HG03457 (cell line): Measurements from ENCODE around the gene GALNT14.

Experiments used
- ATAC-seq: cut with Tn5 transposase; IDR thresholded peaks from one replicate; pipeline ENCODE4 v1.9.1; 2021; ENCODE audit warnings: moderate number of reproducible peaks; ENCODE audit not compliant: unreplicated experiment

The GALNT14 gene

DNA sequence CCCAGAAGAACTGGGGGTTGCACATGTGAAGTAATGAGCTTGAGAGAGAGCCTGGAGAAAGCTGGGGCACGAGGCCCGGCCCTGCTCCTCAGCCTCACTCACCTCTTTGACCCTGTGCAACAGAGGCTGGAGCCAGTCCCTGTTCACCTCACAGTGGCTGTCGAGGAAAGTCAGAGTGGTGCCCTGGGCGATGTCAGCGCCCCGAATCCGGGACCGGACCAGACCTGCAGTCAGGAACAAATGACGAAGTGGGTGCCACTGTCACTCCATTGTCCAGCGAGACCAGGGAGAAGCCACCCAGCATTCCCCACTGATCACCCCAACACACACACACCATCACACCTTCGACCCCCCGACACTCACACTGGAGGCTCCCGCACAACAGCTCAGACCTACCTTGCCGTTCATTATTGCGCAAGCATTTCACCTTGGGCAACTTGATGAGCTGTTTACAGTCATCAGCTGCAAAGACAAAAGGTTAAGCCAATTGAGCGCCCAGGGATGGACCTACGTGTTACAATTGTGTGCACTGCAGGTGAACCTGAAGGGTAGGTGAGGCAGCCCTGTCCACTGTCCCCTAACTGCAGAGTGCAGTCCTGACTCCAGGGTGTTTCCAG, 182.6 kb downstream of the GALNT14 start:
- ATAC-seq = no peak

DNA sequence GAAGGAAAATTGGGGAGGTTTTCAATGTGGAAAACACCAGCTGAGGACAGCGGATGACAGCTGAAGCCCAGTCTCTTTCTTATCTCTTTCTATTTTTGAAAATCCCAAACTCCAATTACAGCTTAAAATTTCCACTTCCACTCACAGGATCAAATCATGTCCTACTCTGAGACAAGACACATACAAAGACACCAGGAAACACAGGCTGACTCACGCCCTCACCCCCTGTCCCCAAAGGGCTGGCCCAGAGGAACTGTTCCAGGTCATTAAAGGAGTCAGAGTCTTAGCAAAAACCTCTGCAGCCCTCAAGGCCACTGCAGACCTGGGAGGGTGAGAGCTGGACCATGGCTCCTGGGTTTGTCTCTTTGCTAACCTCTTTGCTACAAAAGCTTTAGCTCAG, 187.9 kb downstream of the GALNT14 start:
- ATAC-seq = no peak

DNA sequence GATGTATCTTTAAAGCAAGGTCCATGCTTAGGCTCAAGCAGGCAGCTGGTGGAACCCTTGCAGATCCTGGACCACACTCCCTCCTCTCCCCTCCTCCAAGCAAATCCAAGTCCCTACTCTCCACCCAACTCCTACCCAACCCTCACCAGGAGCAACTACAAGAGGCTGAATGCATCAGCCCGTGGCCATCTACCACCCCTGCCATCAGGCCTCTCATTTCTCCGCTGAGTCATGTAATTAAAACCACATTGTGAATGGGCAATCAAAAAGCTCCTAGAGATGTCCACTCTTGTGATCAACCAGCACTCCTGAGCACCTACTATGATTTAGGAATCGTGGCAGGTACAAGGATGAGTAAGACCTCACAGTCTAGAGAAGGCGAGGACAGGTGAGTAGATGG, 188.8 kb downstream of the GALNT14 start:
- ATAC-seq = no peak

DNA sequence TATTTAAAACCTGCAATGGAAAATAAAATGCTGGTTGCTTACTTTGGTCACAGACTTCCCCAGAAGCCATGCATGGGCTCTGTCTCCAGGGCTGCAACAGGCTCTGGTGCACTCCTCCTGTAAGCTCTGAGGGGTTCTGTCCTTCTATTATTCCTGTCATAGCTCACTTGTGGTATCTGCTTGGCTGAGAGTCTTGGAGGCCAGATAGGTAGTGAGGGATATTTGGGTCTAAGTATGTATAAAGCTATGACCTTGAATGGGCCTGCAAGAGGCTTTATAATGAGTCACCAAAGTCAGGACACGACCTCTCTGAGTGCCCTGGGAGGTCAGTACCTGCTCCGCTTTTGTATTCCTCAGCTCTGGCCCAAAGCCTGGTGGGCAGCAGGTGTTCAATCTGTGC, 189.4 kb downstream of the GALNT14 start:
- ATAC-seq = no peak

DNA sequence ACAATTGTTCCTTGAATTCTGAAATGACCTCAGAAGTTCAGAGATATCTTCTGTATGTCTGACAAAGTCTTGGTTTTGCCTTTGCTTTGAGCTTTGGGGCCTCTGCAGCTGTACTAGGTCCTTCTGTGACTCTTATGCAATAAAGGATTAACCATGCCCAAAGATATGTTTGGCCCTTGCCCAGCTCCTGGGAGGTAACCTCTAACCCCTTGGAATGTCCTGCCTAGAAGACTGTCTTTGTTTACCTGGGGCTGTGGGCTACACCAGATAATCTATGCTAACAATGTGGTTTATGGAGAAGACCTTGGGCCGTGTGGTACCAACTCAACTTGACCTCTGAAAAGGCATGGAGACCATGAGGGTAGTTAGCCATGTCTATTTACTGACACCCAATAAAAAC, 190.1 kb downstream of the GALNT14 start:
- ATAC-seq = no peak

DNA sequence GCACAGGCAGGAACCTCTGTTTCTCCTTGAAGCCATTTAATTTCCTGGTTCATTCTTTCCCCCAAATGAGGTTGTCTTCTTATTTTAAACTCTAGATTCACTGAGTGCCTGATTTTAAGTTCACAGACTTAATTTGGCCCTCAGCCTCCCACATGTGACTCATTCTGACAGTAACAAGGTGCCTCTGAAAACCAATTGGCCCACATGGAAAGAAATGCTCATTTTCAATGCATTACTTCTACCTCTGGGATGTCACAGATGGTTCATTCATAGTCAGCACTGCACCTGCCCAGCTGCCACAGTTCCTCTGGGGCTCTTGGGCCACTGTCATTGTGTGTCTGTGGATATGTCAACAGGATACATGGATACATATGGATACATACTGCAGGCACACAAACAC, 190.6 kb downstream of the GALNT14 start:
- ATAC-seq = no peak

DNA sequence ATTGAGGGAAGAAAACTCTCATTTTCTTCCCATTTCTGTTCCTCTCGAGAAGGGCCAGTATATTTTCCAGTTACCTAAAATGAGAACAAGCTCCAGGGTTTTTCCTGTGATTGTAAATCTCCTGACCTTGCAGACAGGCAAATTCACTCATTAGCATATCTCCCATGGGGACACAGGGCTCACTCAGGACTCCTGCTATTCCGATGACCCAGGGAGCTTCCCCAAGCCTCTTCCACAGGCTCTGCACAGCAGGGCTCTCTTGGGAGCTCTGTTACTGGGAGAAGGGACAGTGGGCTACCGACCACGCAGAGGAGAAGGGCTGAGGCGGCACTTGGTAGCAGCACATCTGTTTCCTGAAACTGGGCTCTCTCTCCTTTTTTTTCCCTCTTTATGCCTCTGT, 195.8 kb downstream of the GALNT14 start:
- no peak for ATAC-seq

DNA sequence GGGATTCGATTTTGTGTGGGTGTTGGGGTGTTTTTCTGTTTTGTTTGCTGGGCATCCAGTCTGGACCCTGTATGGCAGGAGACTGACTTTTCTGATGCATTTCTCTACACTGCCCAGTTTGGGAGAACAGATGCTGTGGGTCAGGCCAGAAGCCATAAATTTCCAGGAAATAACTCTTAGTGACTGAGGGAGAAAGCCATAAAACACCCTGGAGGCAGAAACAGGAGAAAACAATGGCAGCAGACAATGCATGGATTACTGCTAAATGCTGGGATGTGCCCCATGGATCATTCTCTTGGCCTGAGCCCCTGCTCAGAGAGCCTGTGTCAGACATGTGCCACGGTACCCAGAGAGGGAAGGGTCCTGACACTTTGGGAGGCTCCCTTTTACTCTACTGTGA, 197.4 kb downstream of the GALNT14 start:
- no peak for ATAC-seq

DNA sequence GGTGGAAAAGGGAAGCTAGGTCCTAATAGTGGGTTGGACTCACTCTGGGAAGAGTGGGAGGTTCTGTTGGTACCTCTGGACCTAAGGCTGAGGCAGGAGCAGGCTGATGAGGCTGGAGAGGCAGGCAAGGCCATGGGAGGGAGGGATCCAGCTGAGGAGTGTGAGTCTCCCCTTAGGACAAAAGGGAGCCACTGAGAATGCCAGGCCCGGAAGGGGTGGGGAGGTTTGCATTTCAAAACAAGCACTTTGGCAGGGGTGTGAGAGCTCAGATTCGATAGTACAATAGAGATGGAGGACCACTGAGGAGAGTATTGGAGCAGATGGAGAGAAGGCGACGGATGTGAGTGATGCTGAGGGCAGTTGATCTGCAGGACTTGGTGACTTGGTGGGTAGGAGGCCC, 198.9 kb downstream of the GALNT14 start:
- ATAC-seq = no peak

DNA sequence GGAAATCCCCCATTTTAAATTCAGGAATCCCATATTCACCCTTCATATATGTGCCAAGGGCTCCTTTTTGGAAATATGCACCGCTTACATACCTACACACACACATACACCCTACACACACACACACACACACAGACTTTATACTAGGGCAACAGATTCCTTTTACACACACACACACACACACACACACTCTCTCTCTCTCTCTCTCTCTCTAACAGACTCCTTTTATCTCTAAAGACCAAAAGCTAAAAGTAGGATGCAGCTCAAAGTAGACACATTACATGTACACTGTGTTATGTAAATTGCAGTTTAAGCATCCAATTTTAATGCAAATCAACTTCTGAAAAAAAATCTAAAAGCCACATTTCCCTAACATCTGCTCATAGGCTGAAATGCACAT, 200.0 kb downstream of the GALNT14 start:
- no peak for ATAC-seq

DNA sequence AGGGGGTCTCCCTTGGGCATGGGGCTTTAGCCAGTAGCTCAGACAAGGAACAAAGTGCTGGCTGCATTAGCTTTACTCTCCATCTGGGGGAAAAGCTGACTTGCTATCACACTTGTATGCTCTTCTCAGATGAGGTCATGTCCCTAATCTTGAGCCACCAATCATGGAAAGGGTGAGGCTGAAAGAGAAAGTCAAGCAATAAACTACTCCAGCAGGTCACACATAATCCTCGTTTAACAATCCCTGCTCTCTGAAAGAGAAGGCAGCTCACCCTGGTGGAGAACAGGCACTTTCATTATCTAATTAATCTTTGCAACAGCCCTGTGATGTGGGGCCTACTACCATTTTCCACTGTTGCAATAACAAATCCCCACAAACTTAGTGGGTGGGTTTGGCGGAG, 201.3 kb downstream of the GALNT14 start:
- no peak for ATAC-seq

DNA sequence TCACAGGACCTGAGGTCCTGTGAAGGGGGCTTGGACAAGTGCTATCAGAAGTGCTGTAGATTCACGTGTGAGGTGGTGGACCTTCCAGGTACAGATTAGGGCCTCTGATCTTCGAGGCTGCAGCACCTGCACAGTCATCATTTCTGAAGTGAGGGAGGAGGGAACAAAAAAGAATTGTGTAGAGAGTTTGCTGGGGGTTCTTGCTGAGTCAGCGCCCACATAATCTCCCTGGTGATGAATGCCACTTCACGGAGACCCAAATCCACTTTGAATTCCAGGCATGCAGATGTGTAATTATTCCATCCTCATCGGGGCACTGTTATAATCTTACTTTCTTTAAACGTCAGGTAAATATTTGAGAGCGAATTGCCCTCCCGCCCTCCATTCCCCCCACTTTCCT, 202.4 kb downstream of the GALNT14 start:
- no peak for ATAC-seq

DNA sequence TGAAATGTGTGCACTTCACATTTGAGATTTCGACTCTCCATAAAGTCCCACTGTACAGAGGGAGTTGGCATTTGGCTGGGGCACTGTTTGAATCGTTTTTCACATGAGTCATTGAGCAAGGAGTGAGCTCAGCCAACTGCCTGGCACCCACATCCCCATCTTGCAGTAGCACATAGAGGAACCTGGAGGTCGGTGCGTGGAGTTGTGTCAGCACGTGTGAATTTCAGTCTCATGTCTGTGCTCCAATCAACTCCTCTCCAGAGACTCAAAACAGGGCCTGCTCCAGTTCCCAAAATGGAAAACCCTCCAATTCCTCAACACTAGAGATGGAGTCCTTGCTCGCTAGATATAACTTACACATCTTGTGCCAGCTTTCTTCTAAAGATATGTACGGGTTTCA, 204.2 kb downstream of the GALNT14 start:
- no peak for ATAC-seq

DNA sequence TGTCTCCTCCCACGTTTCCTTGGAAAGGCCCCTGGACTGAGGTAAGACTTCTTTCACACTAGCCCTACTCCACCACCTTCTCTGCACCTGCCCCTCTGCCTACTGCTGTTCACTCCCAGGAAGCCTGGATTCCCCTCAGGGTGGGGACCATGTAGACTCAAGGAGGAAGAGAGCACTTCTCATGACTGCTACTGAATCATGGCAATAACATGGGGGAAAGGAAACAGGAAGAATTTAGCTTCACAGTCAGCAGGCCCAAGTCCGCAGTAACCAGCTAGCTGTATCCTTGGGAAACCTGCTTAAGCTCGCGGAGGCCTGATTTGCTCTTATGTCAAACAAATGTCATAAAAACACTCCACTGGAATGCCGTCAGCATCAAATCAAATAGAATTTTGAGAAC, 204.7 kb downstream of the GALNT14 start:
- no peak for ATAC-seq

DNA sequence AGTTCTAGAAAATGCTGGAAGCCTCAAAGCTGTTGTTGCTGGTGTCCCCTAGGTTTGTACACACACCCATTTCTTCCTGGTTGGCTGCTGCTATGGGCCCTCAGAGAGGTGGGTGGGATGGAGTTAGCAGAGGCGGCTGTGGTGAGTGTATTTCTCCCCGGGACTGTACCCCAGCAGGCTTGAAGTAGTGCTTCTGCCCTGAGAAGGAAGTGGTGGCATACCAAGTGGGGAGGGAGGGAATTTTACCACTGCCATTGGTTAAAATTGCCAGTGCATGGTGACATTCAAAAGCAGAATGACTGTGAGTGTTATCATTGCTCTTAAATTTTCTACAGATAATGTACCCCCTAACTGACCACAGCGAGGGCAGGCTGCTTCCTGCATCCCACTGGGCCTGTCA, 205.4 kb downstream of the GALNT14 start:
- no peak for ATAC-seq

DNA sequence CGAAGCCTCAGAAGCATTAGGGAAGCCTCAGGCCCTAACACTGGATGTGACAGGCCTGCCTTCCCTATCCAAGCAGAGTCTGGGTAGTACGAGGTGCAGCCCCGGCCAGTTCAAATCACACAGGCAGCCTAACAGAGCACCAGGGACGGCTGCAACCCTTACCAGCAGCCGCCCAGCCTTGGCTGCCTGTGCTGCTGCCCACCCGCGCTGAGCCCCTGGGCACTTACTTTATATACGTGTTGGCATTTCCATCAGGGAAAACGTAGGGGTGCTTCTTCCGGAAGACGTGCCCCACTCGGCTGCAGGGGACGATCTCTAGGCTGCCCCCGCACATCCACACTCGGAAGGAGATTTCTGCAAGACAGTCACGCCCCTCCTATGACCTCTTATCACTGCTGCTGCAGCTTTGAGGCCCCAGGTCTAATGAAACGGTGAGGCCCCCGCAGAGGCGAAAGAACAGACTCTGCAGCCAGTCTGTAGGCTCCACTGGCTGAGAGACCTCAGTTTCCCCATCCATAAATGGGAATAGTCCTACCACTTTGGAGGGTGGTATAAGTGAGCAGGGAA, 206.3 kb downstream of the GALNT14 start:
- no peak for ATAC-seq

DNA sequence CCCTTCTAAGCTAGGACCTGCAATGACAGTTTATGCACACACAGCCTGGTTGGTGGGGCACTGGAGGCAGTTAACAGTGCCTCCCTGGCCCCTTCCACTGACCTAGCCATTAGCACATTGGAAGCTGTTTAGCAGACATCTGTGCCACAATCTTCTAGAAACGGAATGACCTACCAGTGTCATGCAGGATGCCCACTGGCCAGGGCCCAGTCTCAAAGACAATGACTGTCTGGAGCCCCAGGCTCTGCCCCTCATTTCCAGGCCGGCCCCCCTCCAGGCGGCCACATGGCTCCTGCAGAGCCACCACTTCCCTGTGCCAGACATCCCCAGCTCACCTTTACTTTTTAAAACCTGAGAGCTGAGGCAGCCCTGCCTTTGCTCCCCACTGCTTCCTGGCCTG, 207.5 kb downstream of the GALNT14 start:
- ATAC-seq = no peak

DNA sequence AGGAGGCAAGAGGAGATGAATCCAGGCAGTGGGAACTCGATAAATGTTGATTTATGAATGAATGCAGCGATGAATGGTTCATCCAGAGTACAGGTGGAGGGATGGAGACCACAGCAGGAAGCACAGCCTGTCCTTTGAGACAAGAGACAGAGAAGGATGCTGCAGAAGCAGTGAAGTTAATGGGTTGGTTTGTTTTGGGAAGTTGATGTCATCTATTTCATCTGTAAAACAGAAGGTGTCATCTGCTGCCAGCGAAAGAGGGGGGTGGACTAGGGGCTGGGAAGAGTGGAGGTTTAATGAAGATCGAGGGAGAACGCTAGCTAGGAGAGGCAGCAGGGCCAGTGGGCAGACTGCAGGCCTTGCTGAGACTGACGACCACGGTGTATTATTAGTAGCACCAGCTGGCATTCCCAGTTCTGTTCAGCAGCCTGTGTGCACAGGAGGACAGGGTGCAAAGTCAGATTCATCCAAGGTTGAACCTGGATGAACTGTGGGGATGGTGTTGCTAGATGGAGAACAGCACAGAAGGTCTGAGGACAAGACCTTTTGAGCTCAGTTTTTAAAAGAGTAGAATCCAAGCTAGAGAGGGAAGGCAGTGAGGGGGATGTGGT, 210.7 kb downstream of the GALNT14 start:
- ATAC-seq = no peak

DNA sequence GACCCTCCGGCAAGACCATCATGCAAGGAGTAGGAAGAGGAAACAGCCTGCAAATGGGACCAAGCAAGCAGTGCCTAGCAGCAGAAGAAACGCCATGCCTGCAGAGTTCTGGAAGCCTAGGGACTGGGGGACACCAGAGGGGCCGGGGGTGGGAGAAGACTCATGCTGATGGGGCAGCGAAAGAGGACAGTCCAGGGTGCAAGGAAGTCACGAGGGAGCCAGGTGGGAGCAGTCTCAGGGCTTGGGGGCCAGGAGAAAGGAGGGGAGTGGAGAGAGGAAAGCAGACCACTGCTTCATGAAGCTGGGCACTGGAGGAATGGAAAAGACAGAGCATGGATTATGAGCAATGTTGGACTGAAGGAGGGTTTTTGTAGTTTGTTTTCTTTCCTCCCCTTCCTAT, 211.6 kb downstream of the GALNT14 start:
- ATAC-seq = no peak

DNA sequence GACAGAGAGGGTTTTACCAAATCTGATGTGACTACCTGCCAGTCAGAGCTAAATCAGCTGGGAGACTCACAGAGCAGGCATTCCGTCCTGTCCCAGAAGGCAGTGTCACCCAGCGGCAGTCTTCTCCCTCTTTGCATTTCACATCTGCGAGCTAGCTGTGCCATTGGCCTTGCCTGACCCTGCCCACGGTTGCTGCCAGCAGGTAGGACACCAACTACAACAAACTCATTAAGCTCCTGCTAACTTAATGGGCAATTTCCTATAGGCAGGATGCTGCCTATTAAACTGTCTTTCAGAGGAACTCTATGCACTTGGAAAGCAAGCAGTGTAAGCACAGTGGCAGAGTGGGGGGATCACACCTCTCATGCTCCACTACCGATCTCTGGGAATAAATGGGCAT, 214.6 kb downstream of the GALNT14 start:
- ATAC-seq = no peak

DNA sequence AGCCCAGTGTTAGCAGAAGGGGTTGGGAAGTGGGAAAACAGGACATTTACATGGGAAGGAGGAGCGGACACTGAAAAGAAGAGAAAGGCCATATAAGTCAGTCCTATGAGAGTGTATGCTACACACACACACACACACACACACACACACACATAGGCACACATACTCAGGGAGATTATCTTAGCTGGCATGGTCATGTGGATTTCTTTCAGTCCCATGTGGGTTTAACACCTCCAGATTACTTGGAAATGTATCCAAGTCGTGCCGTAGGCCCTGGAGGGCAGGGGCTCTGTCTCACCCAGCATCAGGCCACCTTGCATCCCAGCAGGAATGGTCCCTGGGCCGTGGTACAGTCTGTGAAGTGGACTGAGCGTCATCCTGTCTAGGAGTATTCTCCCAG, 217.7 kb downstream of the GALNT14 start:
- no peak for ATAC-seq

DNA sequence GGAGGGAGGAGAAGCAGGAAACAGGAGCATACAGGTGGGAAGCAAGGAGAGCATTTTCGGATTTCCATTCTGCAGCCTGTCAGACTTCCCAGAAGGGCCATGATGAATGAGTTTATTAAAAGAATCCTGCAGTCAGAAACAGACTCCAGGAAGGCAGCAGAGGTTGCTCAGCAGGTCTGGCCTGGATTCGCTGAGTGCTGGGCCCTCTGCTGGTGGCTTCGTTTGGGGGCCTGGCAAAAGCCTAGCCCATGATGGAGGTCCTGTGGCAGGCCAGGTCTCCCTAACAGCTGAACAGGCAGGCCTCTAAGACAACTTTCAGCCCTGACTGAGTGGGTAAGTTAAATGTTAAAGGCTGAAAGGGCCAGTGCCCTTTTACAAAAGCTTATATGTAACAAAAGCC, 222.8 kb downstream of the GALNT14 start:
- no peak for ATAC-seq

DNA sequence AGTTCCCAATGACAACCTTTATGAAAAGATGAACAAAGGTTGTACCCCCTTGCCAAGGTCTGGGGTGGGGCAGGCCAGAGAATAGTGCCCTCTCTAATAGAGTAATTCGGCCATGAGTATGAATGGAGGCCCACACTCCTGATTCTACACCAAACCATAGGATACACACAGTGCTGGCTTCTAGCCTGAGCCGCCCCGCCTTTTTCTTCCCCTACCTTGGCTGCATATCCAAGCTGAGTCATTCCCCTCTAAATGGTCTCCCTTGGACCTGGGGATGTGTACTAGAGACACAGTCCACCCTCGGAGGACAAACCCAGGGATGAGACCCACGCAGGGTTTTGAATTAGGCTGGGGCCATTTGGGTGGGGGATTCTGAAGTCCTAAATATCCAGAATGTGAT, 223.8 kb downstream of the GALNT14 start:
- no peak for ATAC-seq
